CD4-positive, alpha-beta T cell treated with Interleukin-6 for 4 hours (primary cell): ENCODE measurements around the gene HSP90AB1.

Experiments used
- DNase-seq: peaks from one replicate; pipeline ENCODE4 v3.0.0-alpha.2; 2020; ENCODE audit warnings: mixed read lengths

HSP90AB1 gene

GRCh38 chr6:44292661-44293365, 45.9 kb downstream of the HSP90AB1 start:
- no peak for DNase-seq

GRCh38 chr6:44294832-44295791, 48.2 kb downstream of the HSP90AB1 start:
- no peak for DNase-seq

- peak; percentile 58 for DNase-seq
These were observed 50.5 kb downstream of the HSP90AB1 start for GRCh38 chr6:44297063-44298038.

GRCh38 chr6:44298055-44298803, 51.3 kb downstream of the HSP90AB1 start:
- no peak for DNase-seq

GRCh38 chr6:44298864-44299263, 52.0 kb downstream of the HSP90AB1 start:
- no peak for DNase-seq

- DNase-seq = no peak
These were observed 53.5 kb downstream of the HSP90AB1 start for GRCh38 chr6:44300292-44300823.

- no peak for DNase-seq
These were observed 54.2 kb downstream of the HSP90AB1 start for GRCh38 chr6:44301106-44301505.

GRCh38 chr6:44301782-44302564, 55.1 kb downstream of the HSP90AB1 start:
- no peak for DNase-seq

- DNase-seq = no peak
These were observed 56.0 kb downstream of the HSP90AB1 start for GRCh38 chr6:44302856-44303255.
